22Rv1 (cell line): ENCODE measurements around the gene SLBP.

ENCODE experiments used
- H3K27ac ChIP-seq: fragments of 450-650 bp; 2 replicates; pipeline ENCODE4 v1.5.1; 2017
- CTCF ChIP-seq: fragments of 450-650 bp; IDR thresholded peaks from 2 replicates; pipeline ENCODE4 v1.5.1; 2017; ENCODE audit warnings: mild to moderate bottlenecking
- ZFX ChIP-seq: fragments of 450-650 bp; IDR thresholded peaks from 2 replicates; pipeline ENCODE4 v1.6.1; 2017; ENCODE audit warnings: antibody characterized with exemption, borderline replicate concordance

The SLBP gene

DNA sequence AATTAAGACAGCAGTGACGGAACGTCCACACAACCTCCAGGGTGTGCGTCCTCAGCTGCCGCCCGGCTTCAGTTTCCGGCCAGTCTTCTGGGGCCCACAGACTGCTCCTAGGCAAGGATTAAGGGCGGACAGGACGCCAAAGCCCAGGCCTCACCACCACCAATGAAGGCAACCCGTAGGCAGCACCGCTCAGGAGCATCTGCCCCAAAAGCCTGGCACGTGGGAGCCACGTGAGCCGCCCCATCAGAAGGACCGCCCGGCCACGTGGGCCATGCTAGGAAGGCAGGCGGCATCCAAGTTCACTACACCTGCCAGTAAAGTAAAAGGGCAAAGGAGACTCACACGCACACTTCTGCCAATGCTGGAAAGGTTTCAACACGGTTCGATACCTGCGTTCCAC lies 42.3 kb downstream of the SLBP start:
- TF ChIP-seq ZFX (no peak), CTCF (no peak)
- no peak overlapping the region for H3K27ac ChIP-seq

- H3K27ac ChIP-seq, result no peak overlapping the region
- TF ChIP-seq CTCF, result no peak
- no peak for TF ChIP-seq ZFX
These were observed 42.8 kb downstream of the SLBP start for GRCh38 chr4:1669270-1669669.

DNA sequence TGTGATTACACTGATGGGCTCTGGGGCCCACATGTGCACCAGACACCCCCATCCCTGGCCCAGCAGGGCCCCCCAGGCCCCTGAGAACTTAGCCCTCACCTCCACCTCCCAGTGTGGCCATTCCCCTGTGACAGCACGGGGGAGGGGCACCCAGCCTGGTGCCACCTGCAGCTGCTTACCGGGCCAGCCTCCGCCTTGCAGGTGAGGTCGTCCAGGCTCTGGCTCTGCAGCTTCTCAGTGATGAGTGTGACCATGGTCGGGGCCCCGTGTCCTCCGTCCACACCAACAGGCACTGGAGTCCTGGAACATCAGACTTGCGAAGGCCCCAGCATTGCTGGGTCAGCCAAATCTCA lies 43.7 kb downstream of the SLBP start:
- no peak overlapping the region for H3K27ac ChIP-seq
- no peak for TF ChIP-seq CTCF
- TF ChIP-seq ZFX, result no peak

GRCh38 chr4:1667273-1667672 lies 44.8 kb downstream of the SLBP start:
- no peak for TF ChIP-seq ZFX
- no peak for TF ChIP-seq CTCF
- no peak overlapping the region for H3K27ac ChIP-seq

GRCh38 chr4:1666391-1666790 lies 45.7 kb downstream of the SLBP start:
- no peak for TF ChIP-seq CTCF
- no peak for TF ChIP-seq ZFX
- no peak overlapping the region for H3K27ac ChIP-seq

DNA sequence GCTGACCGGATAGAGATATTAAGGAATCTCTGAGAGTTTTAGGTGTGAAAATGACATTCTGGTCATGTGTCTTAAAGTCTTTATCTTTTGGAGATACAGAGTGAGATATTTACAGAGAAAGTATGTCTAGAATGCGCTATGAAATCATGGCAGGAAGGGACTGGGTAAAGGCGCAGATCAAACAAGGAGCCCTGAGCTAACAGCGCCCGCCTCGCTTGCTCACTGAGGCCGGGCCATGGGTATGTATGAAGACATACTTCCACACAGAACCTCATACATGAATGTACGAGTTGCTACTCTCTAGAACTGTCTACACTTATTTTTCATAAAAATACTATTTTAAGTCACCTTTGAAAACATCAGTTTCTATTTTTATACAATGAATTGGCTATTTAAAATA lies 48.0 kb downstream of the SLBP start:
- TF ChIP-seq ZFX (no peak), CTCF (no peak)
- H3K27ac ChIP-seq, result no peak overlapping the region

GRCh38 chr4:1663549-1663948 lies 48.6 kb downstream of the SLBP start:
- no peak overlapping the region for H3K27ac ChIP-seq
- TF ChIP-seq ZFX (no peak), CTCF (no peak)
